Small intestine (tissue), 16 donors: Measurements from ENCODE around the gene OR6B3. TPM values are rescaled to one million over a fixed set of nuclear protein-coding genes. Genes with fewer than 3 reads are reported as not detected.

Experiments
- DNase-seq, 2 donors: peaks; one replicate each; pipeline versions ENCODE4 v3.0.0 to v3.0.0-alpha.2; 2013
- FAIRE-seq: peaks from 2 replicates; lab custom pipeline; 2012; peaks lifted over from hg19 to GRCh38; lab: Jason Lieb, UNC
- H3K27ac ChIP-seq, 3 donors: one replicate each; pipeline ENCODE4 v1.5.1; 2013; ENCODE audit warnings: low read length in 2 of 3, mild to moderate bottlenecking in 2 of 3, control low read depth in 1 of 3, inconsistent platforms in 1 of 3, low read depth in 1 of 3, moderate library complexity in 1 of 3
- H3K27me3 ChIP-seq, 3 donors: one replicate each; pipeline ENCODE4 v1.6.1; 2013; ENCODE audit warnings: low read length in 3 of 3, inconsistent platforms in 1 of 3; ENCODE audit not compliant: control insufficient read depth in 3 of 3, insufficient read depth in 3 of 3
- H3K36me3 ChIP-seq, 3 donors: one replicate each; pipeline ENCODE4 v1.6.1; 2013; ENCODE audit warnings: low read length in 3 of 3, inconsistent platforms in 1 of 3, low read depth in 1 of 3, mild to moderate bottlenecking in 1 of 3, moderate library complexity in 1 of 3; ENCODE audit not compliant: control insufficient read depth in 3 of 3, insufficient read depth in 2 of 3
- H3K4me1 ChIP-seq, 3 donors: one replicate each; pipeline ENCODE4 v1.6.1; 2013; ENCODE audit warnings: low read length in 2 of 3, inconsistent platforms in 1 of 3, low read depth in 1 of 3, mild to moderate bottlenecking in 1 of 3, moderate library complexity in 1 of 3; ENCODE audit not compliant: control insufficient read depth in 3 of 3, insufficient read depth in 2 of 3
- H3K4me3 ChIP-seq, 3 donors: one replicate each; pipeline ENCODE4 v1.5.1; 2013; ENCODE audit warnings: low read length in 3 of 3, control low read depth in 1 of 3, inconsistent platforms in 1 of 3, low read depth in 1 of 3, mild to moderate bottlenecking in 1 of 3, moderate library complexity in 1 of 3
- H3K9me3 ChIP-seq, 2 donors: one replicate each; pipeline ENCODE4 v1.6.1; 2013; ENCODE audit warnings: low read depth in 1 of 2, low read length in 1 of 2; ENCODE audit not compliant: control insufficient read depth in 2 of 2, insufficient read depth in 1 of 2
- WGBS, 3 donors: extraction: QIAGEN DNeasy Blood & Tissue Kit; methylation state at CpG; one replicate each; pipeline ENCODE4 v1.1.7; 2013; 5-methylcytosine and 5-hydroxymethylcytosine counted together
- long read RNA-seq, 10 donors: transcript quantifications; one replicate each; lab custom pipeline, GENCODE V29; 2026
- polyA plus RNA-seq, 4 donors: library from polyadenylated mRNA; stranded (reverse) in 3 of 4; unstranded in 1 of 4; fragments of 200-250 nt in 3 of 4; fragments of 120-200 nt in 1 of 4; gene quantifications; one replicate each; pipeline versions ENCODE4 v1.2.1 to v1.2.3, GENCODE V29; 2013
- donor health status: healthy with polysubstance abuse.
- donor health status: control.
- donor health status: control.
- donor health status: Bipolar disorder and iron deficiency.
- donor health status: healthy.

OR6B3 gene
- polyA plus RNA-seq = not detected
- long read RNA-seq, donor 1 = 0 reads
- long read RNA-seq, donor 2 = 0 reads
- long read RNA-seq, donor 3 = 0 reads
- long read RNA-seq, donor 4 = 0 reads
- long read RNA-seq, donor 5 = 0 reads
- long read RNA-seq, donor 6 = 0 reads
- long read RNA-seq, donor 7 = 0 reads
- long read RNA-seq, donor 8 = 0 reads
- long read RNA-seq, donor 9 = 0 reads
- long read RNA-seq, donor 10 = 0 reads

DNA sequence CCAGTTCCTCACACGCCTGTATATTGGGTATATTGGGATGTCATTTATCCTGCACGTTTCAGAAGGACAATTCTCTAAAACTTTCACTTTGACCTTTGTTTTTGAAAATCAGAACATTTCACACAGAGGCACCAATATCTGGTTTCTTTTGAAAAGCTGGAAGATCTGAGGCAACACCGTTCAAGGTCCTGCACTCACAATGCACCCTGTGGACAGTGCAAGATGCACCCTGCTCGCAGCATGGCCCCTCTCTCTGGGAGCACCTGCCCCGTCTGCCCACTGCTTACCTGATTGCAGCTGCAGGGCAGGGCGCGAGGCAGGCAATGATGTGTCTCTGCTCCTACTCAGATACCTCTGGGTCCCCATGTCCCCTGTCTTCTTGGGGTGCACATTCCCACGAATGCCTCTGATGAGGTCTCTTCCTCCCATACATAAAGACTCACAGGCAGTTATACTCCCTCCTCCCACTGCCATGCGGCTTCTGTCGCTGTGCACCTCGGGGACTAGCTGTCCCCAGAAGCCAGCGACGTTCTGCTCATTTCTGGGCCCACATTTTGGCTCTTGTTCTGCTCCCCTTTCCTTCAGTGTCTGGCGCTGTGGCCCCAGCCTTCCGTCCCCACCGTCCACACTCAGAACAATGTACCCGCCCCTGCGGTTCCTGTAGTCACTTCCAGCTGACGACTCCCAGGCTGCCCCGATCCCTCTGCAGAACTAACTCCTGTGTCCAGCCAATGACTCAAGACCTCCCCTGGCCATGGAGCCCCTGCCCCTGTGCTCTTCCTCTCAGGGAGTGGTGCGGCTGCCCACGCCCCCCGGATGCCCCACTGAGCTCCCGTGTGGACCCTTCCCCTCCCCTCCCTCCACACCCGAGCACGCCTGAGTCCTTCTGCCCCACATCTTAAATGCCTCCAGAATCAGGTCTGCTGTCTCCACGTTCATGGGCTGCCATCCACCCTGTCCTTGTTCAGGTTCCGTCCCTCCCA is at the start of gene OR6B3:
OR6B3 (minus strand) TSS at position 349 of the 983 bp plus-strand sequence.
- Histone ChIP-seq H3K27me3 (peaks cover 0 to 15% (median 0%) of the 10 kb centered on the region in 3 donors), H3K9me3 (no peaks in the 10 kb centered on the region), H3K4me1 (no peaks in the 10 kb centered on the region), H3K36me3 (no peaks in the 10 kb centered on the region), H3K27ac (no peak within 1 kb of the TSS), H3K4me3 (no peak within 1 kb of the TSS)
- FAIRE-seq (no peak), DNase-seq (no peak)
- WGBS, 3 donors = 51 to 57% (median 54%) methylated on average over 27 to 28 of the region's 28 CpGs

DNA sequence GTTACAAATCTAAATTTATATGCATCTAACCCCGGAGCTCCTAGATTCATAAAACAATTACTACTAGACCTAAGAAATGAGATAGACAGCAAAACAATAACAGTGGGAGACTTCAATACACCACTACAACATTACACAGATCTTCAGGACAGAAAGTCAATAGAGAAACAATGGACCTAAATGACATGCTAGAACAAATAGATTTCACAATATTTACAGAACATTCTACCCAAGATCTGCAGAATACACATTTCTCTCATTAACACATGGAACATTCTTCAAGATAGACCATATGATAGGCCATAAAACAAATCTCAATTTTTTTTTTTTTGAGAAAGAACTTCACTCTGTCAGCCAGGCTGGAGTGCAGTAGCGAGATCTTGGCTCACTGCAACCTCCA is 45.0 kb upstream of the OR6B3 start:
- peaks cover 0 to 22% (median 21%) of the 10 kb centered on the region in 3 donors for H3K27me3 ChIP-seq
- H3K4me1 ChIP-seq = no peaks in the 10 kb centered on the region
- no peak overlapping the region for H3K27ac ChIP-seq
- H3K4me3 ChIP-seq = no peak overlapping the region
- no peaks in the 10 kb centered on the region for H3K36me3 ChIP-seq
- H3K9me3 ChIP-seq = no peaks in the 10 kb centered on the region
- DNase-seq (no peak), FAIRE-seq (no peak)
- 61 to 83% (median 68%) methylated on average over 2 of the region's 2 CpGs for WGBS, 3 donors

DNA sequence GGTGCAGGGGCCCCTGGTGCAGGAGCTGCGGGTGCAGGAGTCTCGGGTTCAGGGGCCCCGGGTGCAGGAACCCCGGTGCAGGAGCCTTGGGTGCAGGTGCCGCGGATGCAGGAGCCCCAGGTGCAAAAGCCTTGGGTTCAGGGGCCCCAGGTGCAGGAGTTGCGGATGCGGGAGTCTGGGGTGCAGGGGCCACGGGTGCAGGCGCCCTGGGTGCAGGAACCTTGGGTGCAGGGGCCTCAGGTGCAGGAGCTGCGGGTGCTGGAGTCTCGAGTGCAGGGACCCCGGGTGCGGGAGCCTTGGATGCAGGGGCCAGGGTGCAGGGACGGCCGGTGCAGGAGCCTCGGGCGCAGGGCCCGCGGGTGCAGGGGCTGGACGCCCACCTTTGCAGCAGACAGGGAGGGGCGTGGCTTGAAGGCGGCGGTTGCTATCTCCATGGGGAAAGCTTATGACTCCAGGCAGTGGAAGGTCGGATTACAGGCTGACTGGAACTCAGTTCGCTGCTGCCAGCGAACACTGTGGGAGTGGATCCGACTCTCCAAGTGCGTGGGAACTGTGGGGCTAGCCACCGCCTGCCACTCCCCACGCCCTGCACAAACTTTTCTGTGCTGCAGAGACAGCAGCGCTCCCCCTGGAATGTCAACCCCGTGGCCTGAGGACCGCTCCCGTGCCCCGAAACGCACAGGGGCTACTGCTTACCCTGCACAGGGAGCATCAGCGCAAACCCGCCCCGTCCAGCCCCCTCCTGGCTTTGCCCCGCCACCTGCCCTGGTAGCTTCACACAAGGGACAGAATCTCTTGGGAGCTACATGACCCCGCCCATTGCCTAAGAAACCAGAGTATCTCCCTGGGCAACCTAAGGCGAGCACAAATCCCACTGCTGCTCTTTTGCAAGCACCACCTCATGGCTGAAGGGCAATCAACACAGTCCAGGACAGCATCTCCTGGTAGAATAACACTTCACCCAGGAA is 42.5 kb upstream of the OR6B3 start:
- WGBS, 3 donors = 7 to 12% (median 9%) methylated on average over 43 of the region's 43 CpGs
- no peaks in the 10 kb centered on the region for H3K9me3 ChIP-seq
- H3K27me3 ChIP-seq = peaks cover 0 to 22% (median 21%) of the 10 kb centered on the region in 3 donors
- DNase-seq = no peak
- no peak for FAIRE-seq
- no peaks in the 10 kb centered on the region for H3K36me3 ChIP-seq
- H3K4me1 ChIP-seq = no peaks in the 10 kb centered on the region
- no peak overlapping the region for H3K4me3 ChIP-seq
- H3K27ac ChIP-seq = no peak overlapping the region

DNA sequence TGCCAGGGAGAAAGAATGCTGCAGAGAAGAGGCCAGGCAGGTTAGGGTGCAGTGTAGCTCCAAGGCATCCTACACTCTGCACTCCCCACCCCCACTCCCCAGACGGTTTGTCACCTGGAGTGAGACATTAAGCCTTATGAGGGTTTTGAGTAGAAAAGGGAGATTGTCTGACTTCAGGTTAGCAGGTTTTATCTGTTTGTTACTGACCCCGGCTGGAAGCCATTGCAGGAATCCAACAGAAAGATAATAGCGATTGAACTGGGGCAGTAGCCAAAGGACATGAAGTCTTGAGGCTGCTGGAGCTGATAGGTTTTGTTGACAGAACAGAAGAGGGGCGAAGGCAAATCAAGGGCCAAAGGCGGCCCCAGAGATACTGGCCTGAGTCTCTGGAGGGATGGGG is 36.0 kb upstream of the OR6B3 start:
- no peak overlapping the region for H3K27ac ChIP-seq
- H3K36me3 ChIP-seq = no peaks in the 10 kb centered on the region
- H3K27me3 ChIP-seq = peaks cover 0 to 3% (median 0%) of the 10 kb centered on the region in 3 donors
- WGBS, 3 donors = 38 to 55% (median 50%) methylated on average over 5 of the region's 5 CpGs
- FAIRE-seq (no peak), DNase-seq (no peak)
- H3K4me3 ChIP-seq = no peak overlapping the region
- no peaks in the 10 kb centered on the region for H3K9me3 ChIP-seq
- no peaks in the 10 kb centered on the region for H3K4me1 ChIP-seq

DNA sequence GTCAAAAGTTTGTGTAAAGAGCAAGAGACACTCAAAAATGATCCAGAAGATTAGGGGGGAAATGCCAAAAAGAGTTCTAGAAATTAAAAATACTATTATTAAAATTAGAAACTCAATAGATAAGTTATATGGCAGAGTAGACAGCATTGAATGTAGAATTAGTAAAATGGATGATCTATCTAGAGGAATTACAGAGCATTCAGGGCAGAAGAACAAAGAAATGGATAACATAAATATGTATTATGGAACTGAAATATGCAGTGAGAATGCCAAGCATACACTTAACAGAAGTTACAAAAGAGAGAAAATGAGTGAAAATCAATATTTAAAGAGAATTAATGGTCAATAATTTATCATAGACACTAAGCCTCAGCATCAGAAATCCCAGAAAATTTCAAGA is 33.2 kb upstream of the OR6B3 start:
- Histone ChIP-seq H3K4me3 (no peak overlapping the region), H3K36me3 (no peaks in the 10 kb centered on the region), H3K4me1 (no peaks in the 10 kb centered on the region), H3K27me3 (peaks cover 0 to 6% (median 0%) of the 10 kb centered on the region in 3 donors), H3K9me3 (no peaks in the 10 kb centered on the region), H3K27ac (no peak overlapping the region)
- FAIRE-seq = no peak
- no peak for DNase-seq

DNA sequence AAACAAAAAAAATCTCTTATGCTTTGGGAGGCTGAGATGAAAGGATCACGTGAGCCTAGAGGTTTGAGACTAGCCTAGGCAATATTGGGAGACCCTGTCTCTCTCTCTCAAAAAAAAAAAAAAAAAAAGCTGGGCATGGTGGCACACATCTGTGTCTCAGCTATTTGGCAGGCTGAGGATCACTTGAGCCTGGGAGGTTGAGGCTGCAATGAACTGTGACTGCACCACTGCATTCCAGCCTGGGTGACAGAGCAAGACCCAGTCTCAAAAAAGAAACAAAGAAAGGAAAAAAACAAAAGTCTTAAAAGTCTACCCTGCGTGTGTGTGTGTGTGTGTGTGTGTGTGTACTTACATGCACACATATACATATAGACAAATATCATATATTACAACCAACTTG is 25.3 kb upstream of the OR6B3 start:
- Histone ChIP-seq H3K36me3 (no peaks in the 10 kb centered on the region), H3K27me3 (peaks cover 0 to 2% (median 0%) of the 10 kb centered on the region in 3 donors), H3K9me3 (no peaks in the 10 kb centered on the region), H3K4me3 (no peak overlapping the region), H3K4me1 (no peaks in the 10 kb centered on the region), H3K27ac (no peak overlapping the region)
- DNase-seq (no peak), FAIRE-seq (no peak)
- WGBS, 3 donors = 43 to 56% (median 52%) methylated on average over 2 of the region's 2 CpGs

DNA sequence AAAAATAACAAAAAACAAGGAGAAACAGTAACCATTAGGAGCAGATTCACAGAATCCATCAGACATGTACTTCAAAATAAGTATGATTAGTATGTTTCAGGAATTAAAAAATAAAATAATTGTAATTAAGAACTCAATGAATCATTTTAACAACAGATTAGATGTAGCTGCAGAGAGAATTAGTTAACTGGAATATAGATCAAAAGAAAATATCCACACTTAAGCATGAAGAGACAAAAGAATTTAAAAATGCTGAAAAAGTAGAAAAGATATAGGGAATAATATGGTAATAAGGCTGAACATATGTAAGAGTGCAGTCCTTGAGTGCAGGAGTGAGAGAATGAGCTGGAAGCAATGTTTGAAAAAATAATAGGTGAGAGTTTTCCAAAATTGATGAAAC is 24.1 kb upstream of the OR6B3 start:
- FAIRE-seq (no peak), DNase-seq (no peak)
- no peak overlapping the region for H3K4me3 ChIP-seq
- H3K27me3 ChIP-seq = peaks cover 0 to 2% (median 0%) of the 10 kb centered on the region in 3 donors
- no peak overlapping the region for H3K27ac ChIP-seq
- H3K4me1 ChIP-seq = no peaks in the 10 kb centered on the region
- H3K9me3 ChIP-seq = no peaks in the 10 kb centered on the region
- H3K36me3 ChIP-seq = no peaks in the 10 kb centered on the region

DNA sequence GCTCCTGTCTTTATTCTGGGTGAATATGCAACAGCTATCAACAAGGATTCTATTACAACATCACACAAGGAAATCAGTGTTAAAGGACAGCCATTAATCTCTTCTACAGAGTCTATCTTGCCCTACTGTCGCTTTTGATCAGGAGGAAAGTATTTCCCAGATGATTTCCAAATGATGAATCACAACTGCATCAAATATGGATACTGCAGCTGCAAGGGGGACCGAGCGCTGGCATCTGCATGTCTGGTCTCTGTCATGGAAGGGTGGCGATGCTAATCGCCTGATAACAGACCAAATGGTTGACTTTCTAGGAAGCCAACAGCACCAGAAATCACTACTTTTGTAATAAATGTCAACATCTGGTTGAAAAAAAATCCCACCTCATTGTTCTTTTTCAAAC is 21.2 kb upstream of the OR6B3 start:
- no peaks in the 10 kb centered on the region for H3K9me3 ChIP-seq

More for the DNA sequence above, 21.2 kb upstream of the OR6B3 start:
- Histone ChIP-seq H3K4me3 (no peak overlapping the region), H3K36me3 (no peaks in the 10 kb centered on the region), H3K4me1 (no peaks in the 10 kb centered on the region), H3K27ac (no peak overlapping the region), H3K27me3 (no peaks in the 10 kb centered on the region)
- 66 to 87% (median 74%) methylated on average over 5 of the region's 5 CpGs for WGBS, 3 donors
- no peak for FAIRE-seq
- DNase-seq = no peak
